Endodermal cell (in vitro differentiated cells): ENCODE data around the gene AHNAK. TPM values are rescaled to one million over a fixed set of nuclear protein-coding genes. Genes with fewer than 3 reads are reported as not detected.

ENCODE experiments used
- DNase-seq: peaks from one replicate; pipeline ENCODE4 v3.0.0-alpha.2; 2017
- H3K27ac ChIP-seq: 2 replicates; pipeline ENCODE4 v1.5.1; 2013; ENCODE audit warnings: mild to moderate bottlenecking, low read depth, low read length, moderate library complexity
- H3K27me3 ChIP-seq: 2 replicates; pipeline ENCODE4 v1.6.1; 2013; ENCODE audit warnings: mild to moderate bottlenecking, low read length, moderate library complexity; ENCODE audit not compliant: insufficient read depth, control insufficient read depth, poor library complexity, severe bottlenecking
- H3K36me3 ChIP-seq: 2 replicates; pipeline ENCODE4 v1.7.0; 2013; ENCODE audit warnings: mild to moderate bottlenecking, low read length, moderate library complexity; ENCODE audit not compliant: control insufficient read depth, insufficient read depth
- H3K4me1 ChIP-seq: one replicate; pipeline ENCODE4 v1.7.0; 2013; ENCODE audit warnings: low read length; ENCODE audit not compliant: control insufficient read depth, insufficient read depth
- H3K4me3 ChIP-seq: 2 replicates; pipeline ENCODE4 v1.5.1; 2013; ENCODE audit warnings: mild to moderate bottlenecking, low read length, moderate library complexity
- H3K9ac ChIP-seq: 2 replicates; pipeline ENCODE4 v1.6.1; 2013; ENCODE audit warnings: mild to moderate bottlenecking, low read length, moderate library complexity; ENCODE audit not compliant: poor library complexity, severe bottlenecking; ENCODE audit errors: extremely low read depth
- H3K9me3 ChIP-seq: 2 replicates; pipeline ENCODE4 v1.6.1; 2013; ENCODE audit warnings: mild to moderate bottlenecking, low read length, moderate library complexity; ENCODE audit not compliant: control insufficient read depth
- H3K27ac Mint-ChIP-seq: 2 replicates; pipeline ENCODE4 v1.8.0; 2020; ENCODE audit warnings: mixed read lengths
- H3K27me3 Mint-ChIP-seq: 2 replicates; pipeline ENCODE4 v1.8.0; 2021; ENCODE audit warnings: mild to moderate bottlenecking, mixed read lengths; ENCODE audit not compliant: insufficient read depth
- H3K36me3 Mint-ChIP-seq: 2 replicates; pipeline ENCODE4 v1.8.0; 2020; ENCODE audit warnings: low read depth, mixed read lengths
- H3K4me1 Mint-ChIP-seq: 2 replicates; pipeline ENCODE4 v1.8.0; 2020; ENCODE audit warnings: mixed read lengths
- H3K4me3 Mint-ChIP-seq: 2 replicates; pipeline ENCODE4 v1.8.0; 2020; ENCODE audit warnings: mild to moderate bottlenecking, moderate library complexity, mixed read lengths
- H3K9me3 Mint-ChIP-seq: 2 replicates; pipeline ENCODE4 v1.8.0; 2020; ENCODE audit warnings: mild to moderate bottlenecking, mixed read lengths
- CTCF ChIP-seq: fragments of 200-600 bp; sonication (generic); conservative IDR thresholded peaks from 2 replicates; pipeline ENCODE4 v1.5.0; 2021; ENCODE audit warnings: antibody characterized with exemption, mild to moderate bottlenecking
- WGBS, 2 experiments: methylation state at CpG; one replicate each; pipeline versions ENCODE4 v1.1.5 to v1.1.7; 2013; ENCODE audit warnings: missing lambda C conversion rate in 2 of 2, mixed read lengths in 1 of 2; ENCODE audit not compliant: insufficient coverage in 1 of 2, insufficient read length in 1 of 2; 5-methylcytosine and 5-hydroxymethylcytosine counted together
- total RNA-seq, 2 donors: library from RNA; stranded (reverse); fragmentation: NEBNext Ultra II Directional in 1 of 2; extraction: Animal tissue kit (Norgen Biotek cat#: 25700) in 1 of 2; gene quantifications; 2 replicates in 1 of 2; 3 replicates in 1 of 2; pipeline ENCODE4 v1.2.1, GENCODE V29; 2021

The AHNAK gene
- total RNA-seq, 2 donors from 2014 or later, result 109 to 165 TPM

GRCh38 chr11:62400281-62400680 lies 146.3 kb downstream of the AHNAK start:
- Histone ChIP-seq H3K9ac (no peak overlapping the region), H3K27ac (no peak overlapping the region), H3K4me1 (peaks cover 11% of the 10 kb centered on the region), H3K36me3 (no peaks in the 10 kb centered on the region), H3K9me3 (no peaks in the 10 kb centered on the region), H3K27me3 (no peaks in the 10 kb centered on the region), H3K4me3 (no peak overlapping the region)
- Mint-ChIP-seq H3K4me1 (peaks cover 24% of the 10 kb centered on the region), H3K9me3 (no peaks in the 10 kb centered on the region), H3K4me3 (no peak overlapping the region), H3K27ac (no peak overlapping the region), H3K27me3 (no peaks in the 10 kb centered on the region), H3K36me3 (no peaks in the 10 kb centered on the region)
- 90 to 93% methylated on average over 4 to 6 of the region's 6 CpGs for WGBS, 2 experiments
- DNase-seq, result no peak
- TF ChIP-seq CTCF, result no peak

GRCh38 chr11:62399878-62400266 lies 146.7 kb downstream of the AHNAK start:
- no peaks in the 10 kb centered on the region for H3K27me3 Mint-ChIP-seq
- WGBS, 2 experiments, result 79% methylated on average over 7 of the region's 7 CpGs; no CpG with 5 or more reads in 1 of the 2 experiments
- Histone ChIP-seq H3K27ac (no peak overlapping the region), H3K4me3 (no peak overlapping the region), H3K36me3 (no peaks in the 10 kb centered on the region), H3K4me1 (peaks cover 11% of the 10 kb centered on the region), H3K9ac (no peak overlapping the region), H3K9me3 (no peaks in the 10 kb centered on the region), H3K27me3 (no peaks in the 10 kb centered on the region)
- no peaks in the 10 kb centered on the region for H3K36me3 Mint-ChIP-seq
- no peaks in the 10 kb centered on the region for H3K9me3 Mint-ChIP-seq
- TF ChIP-seq CTCF, result peak; percentile 15
- no peak for DNase-seq
- no peak overlapping the region for H3K27ac Mint-ChIP-seq
- H3K4me3 Mint-ChIP-seq, result no peak overlapping the region
- peaks cover 28% of the 10 kb centered on the region for H3K4me1 Mint-ChIP-seq

GRCh38 chr11:62399172-62399877 lies 147.3 kb downstream of the AHNAK start:
- Mint-ChIP-seq H3K4me3 (no peak overlapping the region), H3K36me3 (no peaks in the 10 kb centered on the region), H3K27me3 (no peaks in the 10 kb centered on the region), H3K4me1 (peaks cover 30% of the 10 kb centered on the region), H3K27ac (peak overlapping the region; percentile 71), H3K9me3 (no peaks in the 10 kb centered on the region)
- H3K27me3 ChIP-seq, result no peaks in the 10 kb centered on the region
- TF ChIP-seq CTCF, result no peak
- 83 to 88% methylated on average over 8 to 10 of the region's 10 CpGs for WGBS, 2 experiments
- no peak for DNase-seq
- H3K4me1 ChIP-seq, result peaks cover 11% of the 10 kb centered on the region
- no peaks in the 10 kb centered on the region for H3K36me3 ChIP-seq
- no peak overlapping the region for H3K9ac ChIP-seq
- no peaks in the 10 kb centered on the region for H3K9me3 ChIP-seq
- no peak overlapping the region for H3K27ac ChIP-seq
- H3K4me3 ChIP-seq, result no peak overlapping the region
